Activated naive CD4-positive, alpha-beta T cell treated with anti-CD3 and anti-CD28 coated beads, Interleukin-2, amount 50 U/mL, for 72 hours (primary cell): ENCODE measurements around the gene STAT4. TPM values are rescaled to one million over a fixed set of nuclear protein-coding genes. Genes with fewer than 3 reads are reported as not detected.
"Not testable (repeated sequence)": the region's sequence is repeated elsewhere in the genome, so short reads cannot be mapped to it uniquely, and the experiment has no call there.

Experiments used
- ATAC-seq, 2 donors: fragments of 150-1000 bp; cut with Tn5 transposase; 2 replicates each; pipeline ENCODE4 v1.10.0; 2021; ENCODE audit warnings: mild to moderate bottlenecking in 2 of 2, moderate library complexity in 2 of 2
- DNase-seq, 2 donors: peaks; one replicate each; pipeline ENCODE4 v3.0.0; 2021 to 2022; ENCODE audit warnings: low spot score in 2 of 2
- H3K27ac Mint-ChIP-seq, 2 donors: one replicate each; pipeline ENCODE4 v1.8.0; 2022; ENCODE audit warnings: mild to moderate bottlenecking in 2 of 2, mixed read lengths in 2 of 2
- H3K36me3 Mint-ChIP-seq, 2 donors: one replicate each; pipeline ENCODE4 v1.8.0; 2022; ENCODE audit warnings: mixed read lengths in 2 of 2
- H3K9me3 Mint-ChIP-seq, 2 donors: one replicate each; pipeline ENCODE4 v1.8.0; 2022; ENCODE audit warnings: mixed read lengths in 2 of 2
- total RNA-seq, 2 donors: library from RNA; stranded (reverse); gene quantifications; one replicate each; pipeline ENCODE4 v1.2.3, GENCODE V29; 2022

Gene STAT4
- total RNA-seq, 2 donors from 2014 or later: 56.5 to 67.1 TPM

DNA sequence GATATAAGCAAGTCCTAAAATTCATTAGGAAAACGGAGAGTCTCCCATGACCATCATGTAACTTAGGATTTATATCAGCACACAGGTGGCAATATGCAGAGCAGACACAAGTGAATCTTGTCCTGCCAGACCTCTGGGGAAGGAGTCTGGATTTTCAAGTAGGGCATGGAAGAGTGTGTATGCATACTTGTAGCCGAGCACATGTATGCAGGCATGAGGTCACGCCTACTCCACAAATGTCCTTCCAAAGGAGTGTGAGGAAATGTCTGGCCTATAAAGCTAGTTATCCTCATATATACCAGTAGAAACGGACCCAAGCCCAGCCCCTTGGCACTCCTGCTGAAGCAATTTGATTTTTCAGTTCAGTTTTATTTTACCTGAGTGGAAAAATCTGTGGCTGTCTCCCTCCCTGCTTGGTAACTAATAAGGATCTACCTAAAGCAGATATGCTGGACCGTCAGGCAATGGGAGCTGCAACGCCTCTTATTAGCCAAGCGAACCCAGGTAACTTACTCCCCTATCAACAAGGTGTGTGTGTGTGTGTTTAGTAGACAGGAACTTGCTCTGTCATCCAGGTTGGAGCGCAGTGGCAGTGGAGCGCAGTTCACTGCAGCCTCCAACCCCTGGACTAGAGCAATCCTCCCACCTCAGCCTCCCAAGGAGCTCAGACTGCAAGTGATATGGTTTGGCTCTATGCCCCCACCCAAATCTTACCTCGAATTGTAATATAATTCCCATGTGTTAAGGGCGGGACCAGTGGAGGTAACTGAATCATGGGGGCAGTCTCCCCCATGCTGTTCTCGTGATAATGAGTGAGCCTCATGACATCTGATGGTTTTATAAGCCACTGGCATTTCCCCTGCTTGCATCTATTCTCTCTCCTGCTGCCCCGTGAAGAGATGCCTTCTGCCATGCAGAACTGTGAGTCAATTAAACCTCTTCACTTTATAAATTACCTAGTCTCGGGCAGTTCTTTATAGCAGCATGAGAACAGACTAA lies 139.6 kb downstream of the STAT4 start:
- DNase-seq: no peak
- peak overlapping the region in 1 of 2 donors; percentile 93 for H3K27ac Mint-ChIP-seq
- H3K9me3 Mint-ChIP-seq: peaks cover 8 to 13% of the 10 kb centered on the region in 2 donors
- ATAC-seq: peak in 1 of 2 donors; percentile 5
- peaks cover 32 to 49% of the 10 kb centered on the region in 2 donors for H3K36me3 Mint-ChIP-seq

DNA sequence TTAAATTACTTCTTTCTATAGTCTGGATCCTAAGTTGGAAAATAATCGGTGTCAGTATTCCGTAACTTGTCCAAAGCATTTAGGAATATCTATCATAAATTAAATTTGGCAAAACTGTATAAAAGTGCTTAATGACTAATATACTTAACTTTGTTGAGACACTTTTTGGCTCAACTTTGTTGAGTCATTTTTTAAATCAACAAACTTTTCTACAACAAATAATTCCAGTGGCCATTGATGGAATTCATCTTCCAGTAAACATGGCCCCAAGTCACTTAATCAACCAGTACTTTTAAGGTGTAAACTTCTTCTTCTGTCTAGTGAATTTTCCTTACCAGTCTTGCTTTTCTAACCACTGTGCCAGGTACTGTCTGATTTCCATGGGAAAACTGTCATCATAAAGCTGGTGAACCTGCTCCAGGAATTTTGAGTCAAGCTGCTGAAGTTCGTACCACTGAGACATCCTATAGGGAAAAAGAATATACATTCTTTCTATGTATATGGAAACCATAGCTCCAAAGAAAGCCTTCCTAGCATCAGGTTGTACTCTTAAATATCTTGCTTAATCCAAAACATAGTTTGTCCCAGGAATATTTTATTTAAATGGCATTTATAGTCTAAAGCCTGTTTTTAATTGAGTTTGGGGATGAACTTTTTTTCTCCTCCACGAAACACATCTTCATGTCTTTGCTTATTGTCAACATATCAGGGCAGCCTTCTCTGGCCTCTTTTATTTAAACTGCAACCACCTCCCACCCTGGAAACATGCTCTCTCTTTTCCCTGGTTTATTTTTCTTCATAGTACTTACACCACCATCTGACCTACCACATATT lies 141.0 kb downstream of the STAT4 start:
- DNase-seq (no peak), ATAC-seq (no peak)
- Mint-ChIP-seq H3K27ac (peak overlapping the region in 1 of 2 donors; percentile 85), H3K9me3 (peaks cover 8 to 15% of the 10 kb centered on the region in 2 donors), H3K36me3 (peaks cover 47 to 54% of the 10 kb centered on the region in 2 donors)

DNA sequence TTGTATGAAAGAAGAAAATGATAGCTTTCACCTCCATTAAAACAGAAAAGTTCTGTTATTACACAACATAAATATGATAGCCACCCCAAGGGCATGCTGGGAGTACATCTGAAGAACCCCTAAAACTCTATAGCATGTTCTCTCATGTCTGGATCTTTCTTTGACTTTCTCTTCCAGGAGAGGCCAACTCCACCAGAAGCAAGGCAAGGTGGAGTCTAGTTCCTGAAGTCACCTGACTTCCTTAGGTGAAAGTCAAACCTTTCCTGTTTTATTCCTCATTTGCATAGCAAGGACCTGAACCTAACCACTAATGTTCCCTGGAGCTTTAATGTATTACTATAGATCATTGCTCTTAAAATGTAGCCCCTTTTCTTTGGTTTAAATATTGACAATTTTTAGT lies 142.5 kb downstream of the STAT4 start:
- DNase-seq: no peak
- ATAC-seq: no peak
- peaks cover 8 to 15% of the 10 kb centered on the region in 2 donors for H3K9me3 Mint-ChIP-seq
- H3K36me3 Mint-ChIP-seq: peaks cover 61 to 69% of the 10 kb centered on the region in 2 donors
- H3K27ac Mint-ChIP-seq: peak overlapping the region; percentile 47 to 49

DNA sequence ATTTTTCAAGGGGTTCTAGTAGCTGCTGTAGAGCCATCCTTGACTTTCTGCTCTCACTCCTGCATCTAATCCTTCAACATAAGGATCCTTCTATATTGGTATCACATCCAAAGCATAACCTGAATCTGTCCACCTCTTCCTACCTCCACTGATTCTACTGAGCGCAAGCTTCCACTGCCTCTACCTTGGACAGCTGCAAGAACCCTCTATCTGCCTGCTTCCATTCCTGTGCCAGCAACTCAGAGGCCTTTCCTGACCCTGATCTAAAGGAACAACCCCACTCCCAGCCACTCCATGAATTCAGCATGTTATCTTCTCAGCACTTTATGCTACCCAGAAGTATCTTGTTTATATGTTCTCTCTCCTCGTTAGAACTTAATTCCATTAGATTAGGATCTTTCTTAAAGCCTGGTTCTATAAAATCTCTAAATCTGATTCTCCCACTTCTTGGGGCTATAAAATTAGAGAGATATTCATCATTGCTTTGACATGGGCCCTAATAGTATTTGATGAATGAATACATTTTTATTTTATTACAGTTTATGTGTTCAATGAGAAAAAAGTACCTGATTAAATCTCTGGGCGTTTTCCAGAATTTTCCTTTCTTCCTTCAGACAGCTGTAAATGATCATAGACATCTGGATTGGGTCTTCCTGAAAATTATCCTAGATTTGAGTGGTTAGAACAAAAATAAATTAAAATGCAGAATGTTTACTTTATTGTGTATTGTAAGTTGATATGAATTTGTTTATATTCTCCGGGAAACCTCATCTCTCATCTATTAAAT lies 143.6 kb downstream of the STAT4 start:
- Mint-ChIP-seq H3K27ac (peak overlapping the region; percentile 9 to 86), H3K9me3 (peaks cover 8 to 15% of the 10 kb centered on the region in 2 donors), H3K36me3 (peaks cover 70 to 80% of the 10 kb centered on the region in 2 donors)
- ATAC-seq (no peak), DNase-seq (no peak)

DNA sequence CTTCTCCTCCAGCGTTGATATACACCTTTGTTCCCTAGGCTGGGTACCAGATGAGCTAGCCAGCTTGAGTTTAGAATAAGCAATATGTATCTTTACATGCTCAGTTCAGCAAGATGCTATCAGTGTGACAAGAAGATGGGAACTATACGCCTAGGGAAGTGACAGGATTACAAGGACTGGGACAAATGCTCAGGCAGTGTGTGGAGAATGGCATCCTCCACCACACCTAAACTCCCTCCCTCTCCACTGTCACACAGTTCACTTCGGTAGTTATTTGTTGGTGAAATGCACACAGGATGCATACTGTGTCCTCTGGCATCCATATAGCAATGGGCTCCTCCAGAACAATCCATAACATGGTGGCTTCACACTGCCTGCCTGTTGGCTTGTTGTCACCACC lies 144.5 kb downstream of the STAT4 start:
- no peak for ATAC-seq

DNA sequence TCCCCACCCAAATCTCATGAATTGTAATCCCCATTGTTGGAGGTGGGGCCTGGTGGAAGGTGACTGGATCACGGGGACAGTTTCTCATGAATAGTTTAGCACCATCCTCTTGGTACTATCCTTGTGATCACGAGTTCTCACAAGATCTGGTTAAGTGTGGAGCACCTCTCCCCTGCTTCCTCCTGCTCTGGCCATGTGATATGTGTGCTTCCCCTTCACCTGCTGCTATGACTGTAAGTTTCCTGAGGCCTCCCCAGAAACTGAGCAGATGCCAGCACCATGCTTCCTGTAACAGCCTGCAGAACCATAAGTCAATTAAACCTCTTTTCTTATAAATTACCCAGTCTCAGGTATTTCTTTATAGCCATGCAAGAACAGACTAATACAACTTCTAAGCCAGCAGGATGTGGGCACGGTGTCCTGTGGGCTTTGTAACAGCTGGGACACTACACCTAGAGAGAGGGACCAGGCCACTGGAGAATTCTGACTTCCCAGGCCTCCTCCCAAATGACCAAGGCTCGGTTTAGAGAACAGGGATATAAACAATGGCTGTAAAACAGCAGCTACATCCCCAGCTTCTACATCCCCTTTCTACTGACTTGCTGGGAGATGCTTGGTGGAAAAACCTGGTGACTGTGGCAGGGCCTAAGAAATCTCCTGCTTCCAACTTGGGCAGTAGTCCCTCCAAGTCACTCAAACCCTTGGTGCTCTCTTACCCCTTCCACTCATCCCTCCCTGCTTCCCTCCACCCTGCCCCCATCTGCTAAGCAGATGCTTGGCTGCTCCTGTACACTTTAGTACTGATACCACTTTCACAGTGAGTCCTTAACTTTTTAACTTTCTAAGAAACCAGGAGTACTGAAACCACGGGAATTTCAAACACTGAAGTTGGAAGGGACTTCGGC lies 147.1 kb downstream of the STAT4 start:
- peak; percentile 16 to 82 for ATAC-seq
- peaks cover 67 to 100% of the 10 kb centered on the region in 2 donors for H3K36me3 Mint-ChIP-seq
- peaks cover 8 to 15% of the 10 kb centered on the region in 2 donors for H3K9me3 Mint-ChIP-seq
- no peak for DNase-seq
- H3K27ac Mint-ChIP-seq: peak overlapping the region; percentile 69 to 93

More for the DNA sequence above, 144.5 kb downstream of the STAT4 start:
- DNase-seq: no peak
- Mint-ChIP-seq H3K36me3 (peaks cover 68 to 89% of the 10 kb centered on the region in 2 donors), H3K27ac (peak overlapping the region; percentile 9 to 86), H3K9me3 (peaks cover 8 to 15% of the 10 kb centered on the region in 2 donors)

DNA sequence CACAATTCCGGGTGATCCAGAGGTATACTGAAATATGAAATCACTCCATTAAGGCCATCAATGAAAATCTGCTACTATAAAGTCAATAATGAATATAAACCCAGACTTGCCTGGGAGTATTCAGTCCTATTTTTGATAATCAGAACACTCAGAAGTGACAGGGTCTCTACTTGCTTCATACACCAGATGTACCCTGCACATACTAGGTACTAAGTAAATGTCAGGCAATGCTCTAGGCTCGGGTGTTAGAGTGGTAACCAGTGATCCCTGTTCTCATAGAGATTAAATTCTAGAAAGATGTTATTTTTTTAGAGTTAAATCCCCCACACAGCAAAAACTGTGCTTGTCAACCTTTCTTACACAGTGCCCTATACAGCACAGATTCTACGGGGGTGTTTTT lies 149.2 kb downstream of the STAT4 start:
- peak overlapping the region; percentile 55 to 81 for H3K27ac Mint-ChIP-seq
- no peak for ATAC-seq
- no peak for DNase-seq
- peaks cover 8 to 15% of the 10 kb centered on the region in 2 donors for H3K9me3 Mint-ChIP-seq
- H3K36me3 Mint-ChIP-seq: peaks cover 71 to 96% of the 10 kb centered on the region in 2 donors

DNA sequence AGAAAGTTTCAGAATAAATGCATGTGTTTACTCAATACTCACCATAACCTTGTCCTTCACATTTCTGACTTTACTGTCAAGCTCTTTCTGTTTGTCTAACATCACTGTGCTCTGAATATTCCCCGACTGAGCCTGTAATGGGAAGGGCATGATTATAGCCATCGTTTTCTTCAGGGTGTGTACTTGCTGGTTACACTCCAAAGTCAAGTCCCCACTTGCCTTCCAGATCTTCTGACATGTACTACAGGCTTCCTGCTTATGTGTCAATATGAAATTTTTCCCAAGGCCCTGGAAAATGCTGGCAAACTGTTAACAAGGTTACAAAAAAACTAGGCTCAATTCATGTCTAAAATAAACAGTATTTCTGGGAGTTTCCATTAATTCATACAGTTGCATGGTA lies 149.8 kb downstream of the STAT4 start:
- Mint-ChIP-seq H3K27ac (peak overlapping the region; percentile 55 to 81), H3K36me3 (peaks cover 71 to 96% of the 10 kb centered on the region in 2 donors), H3K9me3 (peaks cover 9 to 15% of the 10 kb centered on the region in 2 donors)
- ATAC-seq: no peak
- no peak for DNase-seq

DNA sequence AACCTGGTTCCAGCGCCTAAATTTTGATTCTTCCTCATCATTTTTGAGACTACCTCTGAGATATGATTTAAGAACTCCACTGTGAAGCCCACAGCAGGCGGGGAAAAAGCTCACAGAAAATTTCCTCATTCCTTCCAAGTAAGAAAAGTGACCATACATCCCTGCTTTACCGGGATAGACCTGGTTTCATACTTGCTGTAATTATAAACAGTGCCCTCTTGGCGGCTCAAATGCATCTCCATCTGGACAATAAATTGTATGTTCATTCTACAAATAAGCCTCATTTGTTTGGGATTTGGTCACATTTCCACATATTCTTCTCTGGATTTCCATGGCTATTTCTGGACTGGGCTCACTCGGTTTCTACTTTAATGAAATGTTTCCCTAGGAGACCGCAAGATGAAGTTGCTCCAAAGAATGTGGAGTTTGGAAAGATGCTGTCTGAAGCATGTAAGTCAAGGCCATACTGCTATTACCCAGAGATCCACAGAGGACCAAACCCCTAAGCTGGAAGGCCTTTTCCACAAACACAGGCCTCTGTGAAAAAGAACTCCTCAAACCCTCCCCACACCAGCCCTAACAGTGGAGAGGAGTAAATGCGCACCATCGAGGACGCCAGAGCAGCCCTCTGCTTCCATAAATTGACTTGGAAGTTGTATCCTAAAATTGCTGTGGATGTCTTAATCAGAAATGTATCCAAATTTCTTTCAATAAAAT lies 150.7 kb downstream of the STAT4 start:
- ATAC-seq (no peak), DNase-seq (no peak)
- H3K36me3 Mint-ChIP-seq: peaks cover 71 to 96% of the 10 kb centered on the region in 2 donors
- peaks cover 14 to 20% of the 10 kb centered on the region in 2 donors for H3K9me3 Mint-ChIP-seq
- H3K27ac Mint-ChIP-seq: peak overlapping the region; percentile 12 to 55

DNA sequence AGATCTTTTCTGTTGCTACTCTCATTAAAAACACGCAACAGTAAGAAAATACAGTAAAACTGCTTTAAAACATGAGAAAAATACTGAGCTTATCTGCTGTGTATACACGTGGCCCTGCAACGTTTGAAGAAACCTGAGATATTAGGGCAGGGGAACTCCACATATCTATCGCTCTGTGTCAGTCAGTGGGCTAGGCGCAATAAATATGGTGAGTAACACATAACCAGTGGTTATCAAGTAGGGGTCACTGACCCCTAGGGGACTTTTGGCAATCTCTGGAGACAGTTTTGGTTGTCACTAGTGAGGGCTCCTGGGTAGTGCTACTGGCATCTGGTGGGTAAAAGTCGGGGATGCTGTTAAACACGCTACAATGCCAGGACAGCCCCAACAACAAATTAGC lies 151.7 kb downstream of the STAT4 start:
- Mint-ChIP-seq H3K27ac (peak overlapping the region; percentile 9 to 69), H3K36me3 (peaks cover 68 to 96% of the 10 kb centered on the region in 2 donors), H3K9me3 (peaks cover 14 to 16% of the 10 kb centered on the region in 2 donors)
- ATAC-seq: no peak
- DNase-seq: no peak

DNA sequence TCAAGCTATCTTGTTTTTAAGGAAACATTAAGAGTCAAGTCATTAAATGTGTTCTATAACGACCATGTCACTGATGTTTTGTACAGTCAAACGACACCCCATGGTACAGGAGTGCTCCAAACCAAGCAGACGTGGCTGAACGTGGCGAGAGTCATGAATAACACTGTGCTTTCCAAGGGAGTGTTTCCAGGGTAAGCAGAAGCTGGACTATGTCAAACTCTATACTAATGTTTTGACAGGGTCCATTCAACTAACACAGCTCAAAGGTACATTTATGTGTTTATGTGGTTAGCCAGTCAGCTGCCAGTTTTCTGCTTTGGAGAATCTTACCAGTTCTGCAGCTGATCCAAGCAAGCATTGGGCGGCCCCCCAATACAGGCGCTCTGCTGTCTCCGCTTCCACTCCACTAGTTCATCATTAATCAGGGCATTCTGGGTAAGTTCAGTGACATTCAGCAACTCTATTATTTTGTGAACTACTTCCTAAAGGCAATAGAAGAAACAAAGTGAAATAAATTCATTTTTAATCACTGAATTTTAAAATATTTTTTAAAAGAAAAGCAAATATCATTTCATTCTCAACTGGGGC lies 153.2 kb downstream of the STAT4 start:
- Mint-ChIP-seq H3K9me3 (peaks cover 14 to 16% of the 10 kb centered on the region in 2 donors), H3K27ac (peak overlapping the region; percentile 80 to 98), H3K36me3 (peaks cover 64 to 95% of the 10 kb centered on the region in 2 donors)
- ATAC-seq (peak; percentile 21 to 24), DNase-seq (no peak)

DNA sequence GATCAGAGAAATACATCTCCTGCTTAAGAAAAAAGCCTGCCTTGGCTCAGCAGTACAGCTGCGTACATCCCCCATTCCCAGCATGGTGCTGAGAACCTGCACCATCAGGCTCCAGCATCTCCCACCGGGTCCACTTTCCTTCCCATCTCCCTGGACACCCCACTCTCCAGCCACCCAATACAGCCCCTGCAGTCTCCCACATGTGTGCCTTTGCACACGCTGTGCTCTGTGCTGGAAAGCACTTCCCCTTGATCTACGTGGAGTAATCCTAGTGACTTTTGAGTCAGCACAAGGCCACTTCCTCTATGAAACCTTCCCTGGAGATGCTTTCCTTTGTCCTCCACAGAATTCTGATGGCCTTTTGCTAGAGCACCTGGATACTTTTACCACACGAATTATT lies 153.8 kb downstream of the STAT4 start:
- DNase-seq (no peak), ATAC-seq (peak in 1 of 2 donors; percentile 69)
- Mint-ChIP-seq H3K27ac (peak overlapping the region; percentile 80 to 98), H3K9me3 (peaks cover 14 to 16% of the 10 kb centered on the region in 2 donors), H3K36me3 (peaks cover 58 to 93% of the 10 kb centered on the region in 2 donors)

DNA sequence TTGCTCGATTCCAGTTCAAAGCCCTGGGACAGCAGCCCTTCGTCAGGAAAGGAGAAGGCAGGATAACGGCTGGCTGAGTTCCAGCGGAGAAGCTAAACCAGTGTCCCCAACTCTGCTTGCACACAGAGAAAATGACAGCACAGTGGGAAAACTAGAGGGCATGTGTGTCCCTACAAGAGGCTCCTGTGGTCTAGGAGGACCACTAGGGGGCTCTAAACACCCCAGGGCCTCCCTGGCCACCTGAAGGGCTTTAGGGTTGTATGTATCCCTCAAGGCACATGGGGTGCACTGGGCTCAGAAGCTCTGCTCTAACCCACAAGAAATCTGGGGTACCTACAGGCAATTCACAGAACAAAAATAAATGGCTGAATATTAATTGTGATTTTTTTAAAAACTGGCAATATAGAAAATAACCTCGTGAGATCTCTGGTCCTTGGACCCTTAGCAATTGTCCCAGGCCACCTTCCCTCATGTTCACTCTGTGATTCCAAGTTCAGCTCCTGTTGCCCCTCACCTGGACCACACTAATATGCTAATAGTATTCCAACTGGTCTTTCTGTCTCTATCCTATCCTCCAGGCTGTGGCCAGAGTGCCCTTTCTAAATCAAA lies 154.4 kb downstream of the STAT4 start:
- peak overlapping the region; percentile 80 to 98 for H3K27ac Mint-ChIP-seq
- peaks cover 57 to 90% of the 10 kb centered on the region in 2 donors for H3K36me3 Mint-ChIP-seq
- ATAC-seq: peak in 1 of 2 donors; percentile 29
- H3K9me3 Mint-ChIP-seq: peaks cover 14 to 16% of the 10 kb centered on the region in 2 donors
- no peak for DNase-seq

DNA sequence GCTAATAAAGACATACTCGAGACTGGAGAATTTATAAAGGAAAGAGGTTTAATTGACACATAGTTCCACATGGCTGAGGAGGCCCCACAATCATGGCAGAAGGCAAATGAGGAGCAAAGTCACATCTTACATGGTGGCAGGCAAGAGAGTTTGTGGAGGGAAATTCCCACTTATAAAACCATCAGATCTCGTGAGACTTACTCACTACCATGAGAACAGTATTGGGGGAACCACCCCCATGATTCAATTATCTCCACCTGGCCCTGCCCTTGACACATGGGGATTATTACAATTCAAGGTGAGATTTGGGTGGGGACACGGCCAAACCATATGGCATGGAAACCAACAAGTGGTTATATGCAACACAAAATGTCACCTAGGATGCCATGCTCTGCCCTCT lies 155.5 kb downstream of the STAT4 start:
- H3K9me3 Mint-ChIP-seq: peaks cover 14 to 16% of the 10 kb centered on the region in 2 donors
- peak; percentile 3 to 63 for ATAC-seq
- DNase-seq: not testable (repeated sequence)
- peaks cover 61 to 89% of the 10 kb centered on the region in 2 donors for H3K36me3 Mint-ChIP-seq
- peak overlapping the region; percentile 80 to 86 for H3K27ac Mint-ChIP-seq
